ENCODE measurements around the gene LRRC72.

The LRRC72 gene

DNA sequence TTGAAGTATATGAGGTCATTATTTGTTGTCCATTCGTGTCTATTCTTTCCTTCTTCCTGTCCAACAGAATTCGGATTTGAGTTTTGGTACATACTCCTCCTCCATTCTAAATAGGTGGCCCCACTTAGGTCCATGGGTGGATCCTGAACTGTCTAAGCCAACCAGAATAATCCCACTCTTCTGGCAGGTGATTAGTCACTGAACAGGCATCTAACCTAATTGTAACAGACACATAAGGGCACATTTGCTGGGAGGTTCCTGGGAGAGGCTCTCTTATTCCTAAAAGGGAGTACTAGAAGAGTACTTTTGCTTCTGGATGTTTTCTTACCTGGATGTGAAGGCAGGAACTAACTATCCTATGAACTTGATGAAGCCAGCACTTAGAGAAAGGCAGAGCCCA lies 16.8 kb downstream of the LRRC72 start:
- no peak for TF ChIP-seq EZH2phosphoT487 (IDR thresholded peaks at IDR 0.05; ENCODE audit: borderline replicate concordance, low read length)
- TF ChIP-seq, protein P1, sequence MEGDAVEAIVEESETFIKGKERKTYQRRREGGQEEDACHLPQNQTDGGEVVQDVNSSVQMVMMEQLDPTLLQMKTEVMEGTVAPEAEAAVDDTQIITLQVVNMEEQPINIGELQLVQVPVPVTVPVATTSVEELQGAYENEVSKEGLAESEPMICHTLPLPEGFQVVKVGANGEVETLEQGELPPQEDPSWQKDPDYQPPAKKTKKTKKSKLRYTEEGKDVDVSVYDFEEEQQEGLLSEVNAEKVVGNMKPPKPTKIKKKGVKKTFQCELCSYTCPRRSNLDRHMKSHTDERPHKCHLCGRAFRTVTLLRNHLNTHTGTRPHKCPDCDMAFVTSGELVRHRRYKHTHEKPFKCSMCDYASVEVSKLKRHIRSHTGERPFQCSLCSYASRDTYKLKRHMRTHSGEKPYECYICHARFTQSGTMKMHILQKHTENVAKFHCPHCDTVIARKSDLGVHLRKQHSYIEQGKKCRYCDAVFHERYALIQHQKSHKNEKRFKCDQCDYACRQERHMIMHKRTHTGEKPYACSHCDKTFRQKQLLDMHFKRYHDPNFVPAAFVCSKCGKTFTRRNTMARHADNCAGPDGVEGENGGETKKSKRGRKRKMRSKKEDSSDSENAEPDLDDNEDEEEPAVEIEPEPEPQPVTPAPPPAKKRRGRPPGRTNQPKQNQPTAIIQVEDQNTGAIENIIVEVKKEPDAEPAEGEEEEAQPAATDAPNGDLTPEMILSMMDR (IDR thresholded peaks at IDR 0.05; ENCODE audit: low read depth, low read length, poor library complexity, severe bottlenecking) = no peak
- Histone ChIP-seq H3K4me3 (ENCODE audit: low read length) (no peak overlapping the region), H3K4me2 (ENCODE audit: low read length) (no peak overlapping the region)

DNA sequence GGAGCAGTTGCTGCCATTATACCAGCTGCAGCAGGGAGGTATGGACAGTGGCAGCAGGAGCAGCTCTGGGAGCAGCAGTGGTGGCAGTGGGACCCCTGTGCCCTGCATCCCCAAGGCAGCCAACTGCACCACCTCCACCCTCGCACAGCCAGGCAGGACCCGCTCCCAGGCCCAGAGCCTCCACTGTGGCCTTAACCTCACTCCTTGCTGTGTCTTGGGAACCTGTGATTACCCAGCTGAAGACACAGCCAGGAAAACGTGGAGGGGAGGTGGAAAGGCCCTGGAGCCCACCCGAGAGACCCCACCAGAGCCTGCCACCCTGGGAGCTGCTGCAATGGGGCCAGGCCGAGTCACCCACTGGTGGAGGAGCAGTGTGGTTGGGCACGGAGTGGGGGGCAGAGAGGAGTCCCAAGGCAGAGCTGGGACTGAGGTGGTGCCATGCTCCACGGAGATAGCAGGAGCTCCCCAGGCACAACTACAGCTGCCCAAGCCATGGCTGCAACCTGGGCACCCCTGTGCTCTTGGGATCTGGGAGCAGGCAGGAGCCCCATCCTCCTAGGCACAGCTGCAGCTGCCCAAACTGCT lies 20.4 kb downstream of the LRRC72 start:
- no peaks in the 10 kb centered on the region for H3K4me1 ChIP-seq (ENCODE audit: control insufficient read depth, low read length)
- H3K9me3 ChIP-seq (ENCODE audit: control insufficient read depth, insufficient read depth, low read length) = no peaks in the 10 kb centered on the region
- no peak overlapping the region for H3K4me3 ChIP-seq (ENCODE audit: low read length)
- no peak overlapping the region for H3K4me2 ChIP-seq (ENCODE audit: low read length)
- no peak overlapping the region for H3K27ac ChIP-seq (ENCODE audit: low read depth, low read length)
- H3F3A ChIP-seq (ENCODE audit: control insufficient read depth, insufficient read depth) = no peaks in the 10 kb centered on the region
- H3K9me2 ChIP-seq (replicated peaks; ENCODE audit: control insufficient read depth, low read length) = no peaks in the 10 kb centered on the region
- no peaks in the 10 kb centered on the region for H3K36me3 ChIP-seq (ENCODE audit: control insufficient read depth, low read length)
- no peaks in the 10 kb centered on the region for H3K27me3 ChIP-seq (ENCODE audit: control insufficient read depth, low read length)
- no peaks in the 10 kb centered on the region for H4K20me1 ChIP-seq (ENCODE audit: control insufficient read depth, insufficient read depth, low read depth, low read length)
- no peaks in the 10 kb centered on the region for H3K79me2 ChIP-seq (ENCODE audit: control insufficient read depth, low read length)
- TF ChIP-seq, protein P1 (IDR thresholded peaks at IDR 0.05; ENCODE audit: low read depth, low read length, poor library complexity, severe bottlenecking) = no peak
- TF ChIP-seq EZH2phosphoT487 (IDR thresholded peaks at IDR 0.05; ENCODE audit: borderline replicate concordance, low read length) = no peak

More for the DNA sequence above, 16.8 kb downstream of the LRRC72 start:
- H3K27ac ChIP-seq (ENCODE audit: low read depth, low read length) = no peak overlapping the region
- no peaks in the 10 kb centered on the region for H3K36me3 ChIP-seq (ENCODE audit: control insufficient read depth, low read length)
- no peaks in the 10 kb centered on the region for H3K79me2 ChIP-seq (ENCODE audit: control insufficient read depth, low read length)
- H3K9me2 ChIP-seq (replicated peaks; ENCODE audit: control insufficient read depth, low read length) = no peaks in the 10 kb centered on the region
- H3K27me3 ChIP-seq (ENCODE audit: control insufficient read depth, low read length) = no peaks in the 10 kb centered on the region
- H3K4me1 ChIP-seq (ENCODE audit: control insufficient read depth, low read length) = no peaks in the 10 kb centered on the region
- no peaks in the 10 kb centered on the region; the same call in 1 of the 2 replicates for H3K9me3 ChIP-seq (ENCODE audit: control insufficient read depth, insufficient read depth, low read length)
- no peaks in the 10 kb centered on the region for H3F3A ChIP-seq (ENCODE audit: control insufficient read depth, insufficient read depth)
- H4K20me1 ChIP-seq (ENCODE audit: control insufficient read depth, insufficient read depth, low read depth, low read length) = no peaks in the 10 kb centered on the region

DNA sequence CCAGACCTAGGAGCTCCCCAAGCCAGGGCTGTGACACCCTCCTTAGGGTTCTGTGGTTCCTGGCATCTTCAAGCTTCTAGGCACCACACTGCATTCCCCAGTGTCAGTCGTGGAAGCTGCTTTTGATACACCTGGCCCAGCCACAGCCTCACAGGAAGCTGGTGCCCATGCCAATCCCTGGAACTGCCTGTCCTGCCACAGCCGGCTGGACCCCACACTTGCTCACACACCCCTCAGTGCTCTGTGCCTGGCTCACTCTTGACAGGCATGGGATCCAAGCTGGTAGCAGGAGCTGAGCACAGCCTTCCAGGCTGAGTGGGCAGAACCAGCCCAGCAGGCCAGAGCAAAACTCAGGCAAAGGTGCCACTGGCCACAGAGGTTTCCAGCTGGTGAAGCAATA lies 21.8 kb downstream of the LRRC72 start:
- no peaks in the 10 kb centered on the region for H3K9me2 ChIP-seq (replicated peaks; ENCODE audit: control insufficient read depth, low read length)
- H4K20me1 ChIP-seq (ENCODE audit: control insufficient read depth, insufficient read depth, low read depth, low read length) = no peaks in the 10 kb centered on the region
- no peaks in the 10 kb centered on the region for H3F3A ChIP-seq (ENCODE audit: control insufficient read depth, insufficient read depth)
- no peaks in the 10 kb centered on the region; the same call in 1 of the 2 replicates for H3K27me3 ChIP-seq (ENCODE audit: control insufficient read depth, low read length)
- no peaks in the 10 kb centered on the region for H3K36me3 ChIP-seq (ENCODE audit: control insufficient read depth, low read length)
- H3K27ac ChIP-seq (ENCODE audit: low read depth, low read length) = no peak overlapping the region
- H3K9me3 ChIP-seq (ENCODE audit: control insufficient read depth, insufficient read depth, low read length) = no peaks in the 10 kb centered on the region
- H3K4me2 ChIP-seq (ENCODE audit: low read length) = no peak overlapping the region
- no peaks in the 10 kb centered on the region for H3K4me1 ChIP-seq (ENCODE audit: control insufficient read depth, low read length)
- H3K4me3 ChIP-seq (ENCODE audit: low read length) = no peak overlapping the region
- TF ChIP-seq EZH2phosphoT487 (IDR thresholded peaks at IDR 0.05; ENCODE audit: borderline replicate concordance, low read length) = no peak
- TF ChIP-seq, protein P1 (IDR thresholded peaks at IDR 0.05; ENCODE audit: low read depth, low read length, poor library complexity, severe bottlenecking) = no peak
- no peaks in the 10 kb centered on the region for H3K79me2 ChIP-seq (ENCODE audit: control insufficient read depth, low read length)

Measured in DOHH2 (cell line).